Amniotic epithelial cell (primary cell): ENCODE results near the gene CYGB.

ENCODE experiments used
- DNase-seq: peaks from one replicate; pipeline ENCODE4 v3.0.0-alpha.2; 2010; ENCODE audit warnings: low read depth

Gene CYGB

DNA sequence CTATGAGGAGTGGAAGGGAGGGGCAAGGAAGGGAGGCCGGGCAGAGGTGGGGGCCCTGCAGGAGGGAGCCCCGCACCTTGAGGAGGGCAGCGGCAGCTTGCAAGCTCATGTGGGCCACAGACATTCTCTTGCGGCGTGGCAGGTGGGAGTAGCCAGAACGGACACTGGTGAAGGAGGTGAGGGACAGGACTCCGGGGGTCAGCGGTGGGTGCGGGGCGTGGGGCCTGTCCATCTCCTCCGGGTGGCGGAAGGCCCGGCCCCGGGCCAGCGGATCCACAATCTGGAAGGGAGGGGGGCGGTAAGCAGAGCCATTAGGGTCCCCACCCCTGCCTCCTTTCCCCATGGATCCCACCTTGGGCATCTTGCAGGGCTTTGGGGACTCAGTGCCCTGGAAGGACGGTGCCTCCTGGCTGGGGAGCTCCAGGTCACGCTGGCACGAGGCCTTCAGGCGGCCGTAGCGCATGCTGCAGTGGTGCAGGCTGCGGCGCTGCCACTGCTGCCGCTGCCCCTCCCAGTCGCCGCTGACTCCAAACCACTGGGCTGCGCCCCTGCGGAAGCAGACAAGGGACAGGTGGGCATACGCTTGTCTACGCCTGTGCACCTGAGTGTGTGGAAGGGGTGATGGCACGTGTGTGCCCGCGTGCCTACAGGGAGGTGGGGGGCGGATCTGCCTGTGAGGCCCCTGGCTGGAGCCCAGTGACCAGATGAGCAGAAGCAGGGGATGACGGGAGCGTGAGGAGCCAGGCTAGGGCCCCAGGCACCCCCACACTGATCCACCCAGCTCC lies 58.6 kb downstream of the CYGB start:
- no peak for DNase-seq

- DNase-seq = no peak
Observed at GRCh38 chr17:76478097-76478496, 59.4 kb downstream of the CYGB start.

GRCh38 chr17:76477576-76477975 lies 59.9 kb downstream of the CYGB start:
- no peak for DNase-seq
